ENCODE results near the gene RHBDD3. TPM values are rescaled to one million over a fixed set of nuclear protein-coding genes. Genes with fewer than 3 reads are reported as not detected.

Gene RHBDD3
- total and polyA plus RNA-seq, 2 of the 8 experiments (the other 6 are each of a cell fraction or from before 2014, with no cell fraction given) = 72.1 to 117 TPM

GRCh38 chr22:29233277-29233877 is 34.4 kb downstream of the RHBDD3 start:
- no peak overlapping the region for H3K4ac ChIP-seq (replicated peaks; ENCODE audit: insufficient read length, low read depth, low read length)
- ChIA-PET CTCF (ENCODE audit: partially characterized antibody) (interaction anchor here (1.2 to 5.7 kb wide), 4 partner anchors 11 to 193 kb away, joined by 3 to 39 read pairs (median 4); no protein-coding TSS in a partner anchor), POLR2A (ENCODE audit: partially characterized antibody) (interaction anchor here (0.6 to 1.3 kb wide), 5 partner anchors 16 to 37 kb away, joined by 3 to 6 read pairs (median 3); partner anchors contain the start of genes EWSR1 and RHBDD3)
- H2BK120ac ChIP-seq (replicated peaks; ENCODE audit: low read depth, low read length) = no peak overlapping the region
- no peak overlapping the region for H4K91ac ChIP-seq (replicated peaks; ENCODE audit: insufficient read length, low read length)
- no peak overlapping the region for H3K18ac ChIP-seq (ENCODE audit: extremely low read depth, low read length)
- H3K9me3 ChIP-seq (ENCODE audit: insufficient read depth in 2 of 2, low read depth in 1 of 2, low read length in 1 of 2) = peaks cover 3 to 4% of the 10 kb centered on the region in 2 experiments; a peak in 1 of 4 replicates
- no peak overlapping the region for H3K9ac ChIP-seq (replicated peaks in 1 of 4; ENCODE audit: extremely low read depth in 1 of 4, low read depth in 3 of 4, low read length in 3 of 4)
- H2AFZ ChIP-seq (ENCODE audit: low read length) = no peak overlapping the region
- H3K23me2 ChIP-seq (ENCODE audit: low read depth, low read length) = no peaks in the 10 kb centered on the region
- no peak overlapping the region for H2BK12ac ChIP-seq (ENCODE audit: low read depth, low read length)
- 79% methylated on average over 1 of the region's 1 CpG; no CpG with 5 or more reads in 1 of the 2 experiments for WGBS, 2 experiments (ENCODE audit: extremely low coverage in 1 of 2, insufficient coverage in 1 of 2, insufficient read length in 1 of 2, insufficient replicate concordance in 2 of 2, low coverage in 1 of 2, low lambda C conversion rate in 2 of 2, missing lambda C conversion rate in 1 of 2)
- TF ChIP-seq CBX8 (IDR thresholded peaks at IDR 0.05; ENCODE audit: borderline replicate concordance, low read depth, low read length) (no peak), KDM5A (IDR thresholded peaks at IDR 0.05; ENCODE audit: low read length) (no peak), BCL11A (IDR thresholded peaks at IDR 0.05; ENCODE audit: low read depth in 2 of 2, low read length in 2 of 2) (no peak), MAFK (IDR thresholded peaks at IDR 0.05; ENCODE audit: low read depth, low read length) (no peak), CHD1 (IDR thresholded peaks at IDR 0.05; ENCODE audit: low read depth, low read length) (no peak), TCF12 (IDR thresholded peaks at IDR 0.05; ENCODE audit: low read depth, low read length) (no peak), ZNF274 (IDR thresholded peaks at IDR 0.05; ENCODE audit: borderline replicate concordance, extremely low read depth, low read length) (no peak), POLR2A (IDR thresholded peaks at IDR 0.05; ENCODE audit: control extremely low read depth in 1 of 2, low read depth in 2 of 2, low read length in 2 of 2) (no peak)
- H3K79me1 ChIP-seq (ENCODE audit: low read depth, low read length) = no peaks in the 10 kb centered on the region
- H3K14ac ChIP-seq (ENCODE audit: insufficient read length) = no peak overlapping the region
- no peak overlapping the region for H3K4me2 ChIP-seq (ENCODE audit: insufficient read depth in 1 of 2, low read depth in 2 of 2, low read length in 2 of 2)
- no peaks in the 10 kb centered on the region for H3K36me3 ChIP-seq (ENCODE audit: control insufficient read depth in 2 of 4, insufficient read depth in 4 of 4, low read length in 3 of 4)
- no peak overlapping the region for H3K27ac ChIP-seq (ENCODE audit: low read depth, low read length)
- no peak overlapping the region for H2BK15ac ChIP-seq (ENCODE audit: low read length)
- H4K8ac ChIP-seq (ENCODE audit: extremely low read depth, insufficient read depth, low read length) = no peak overlapping the region
- no peaks in the 10 kb centered on the region for H3K79me2 ChIP-seq (ENCODE audit: control insufficient read depth in 1 of 2, insufficient read depth in 2 of 2, low read length in 2 of 2)
- no peak for DNase-seq (ENCODE audit: low read depth in 1 of 2, low spot score in 2 of 2)
- H3K56ac ChIP-seq (replicated peaks; ENCODE audit: insufficient read length, low read depth, low read length) = no peak overlapping the region
- H3K27me3 ChIP-seq (replicated peaks in 1 of 4; ENCODE audit: control insufficient read depth in 3 of 4, extremely low read depth in 1 of 4, insufficient read depth in 3 of 4, low read length in 3 of 4) = no peaks in the 10 kb centered on the region
- H2AK5ac ChIP-seq (ENCODE audit: low read depth, low read length) = no peak overlapping the region
- no peak overlapping the region for H4K5ac ChIP-seq (ENCODE audit: insufficient read length, low read depth, low read length)
- no peak overlapping the region for H3K4me3 ChIP-seq (ENCODE audit: extremely low read depth in 1 of 4, insufficient read depth in 2 of 4, low read depth in 3 of 4, low read length in 4 of 4)
- H2BK5ac ChIP-seq (ENCODE audit: low read depth, low read length) = no peak overlapping the region
- no peak overlapping the region for H3K23ac ChIP-seq (ENCODE audit: insufficient read length)
- H3K4me1 ChIP-seq (replicated peaks in 1 of 4; ENCODE audit: control insufficient read depth in 3 of 4, insufficient read depth in 4 of 4, low read length in 3 of 4) = no peaks in the 10 kb centered on the region; a peak in 1 of 7 replicates
- H2BK20ac ChIP-seq (ENCODE audit: low read length) = no peak overlapping the region
- FAIRE-seq = no peak
- H4K20me1 ChIP-seq (replicated peaks in 1 of 2; ENCODE audit: control insufficient read depth in 1 of 2, insufficient read depth in 2 of 2, low read length in 2 of 2) = no peaks in the 10 kb centered on the region
